ENCODE results near the gene AJM1. TPM values are rescaled to one million over a fixed set of nuclear protein-coding genes. Genes with fewer than 3 reads are reported as not detected.
A peak's percentile ranks its signal among the peaks of the same experiment; 100 is the strongest.
"Not testable (repeated sequence)": the region's sequence is repeated elsewhere in the genome, so short reads cannot be mapped to it uniquely, and the experiment has no call there.

AJM1 gene
- total RNA-seq, 4 donors from 2014 or later = 1.4 to 2.9 (median 1.6) TPM

DNA sequence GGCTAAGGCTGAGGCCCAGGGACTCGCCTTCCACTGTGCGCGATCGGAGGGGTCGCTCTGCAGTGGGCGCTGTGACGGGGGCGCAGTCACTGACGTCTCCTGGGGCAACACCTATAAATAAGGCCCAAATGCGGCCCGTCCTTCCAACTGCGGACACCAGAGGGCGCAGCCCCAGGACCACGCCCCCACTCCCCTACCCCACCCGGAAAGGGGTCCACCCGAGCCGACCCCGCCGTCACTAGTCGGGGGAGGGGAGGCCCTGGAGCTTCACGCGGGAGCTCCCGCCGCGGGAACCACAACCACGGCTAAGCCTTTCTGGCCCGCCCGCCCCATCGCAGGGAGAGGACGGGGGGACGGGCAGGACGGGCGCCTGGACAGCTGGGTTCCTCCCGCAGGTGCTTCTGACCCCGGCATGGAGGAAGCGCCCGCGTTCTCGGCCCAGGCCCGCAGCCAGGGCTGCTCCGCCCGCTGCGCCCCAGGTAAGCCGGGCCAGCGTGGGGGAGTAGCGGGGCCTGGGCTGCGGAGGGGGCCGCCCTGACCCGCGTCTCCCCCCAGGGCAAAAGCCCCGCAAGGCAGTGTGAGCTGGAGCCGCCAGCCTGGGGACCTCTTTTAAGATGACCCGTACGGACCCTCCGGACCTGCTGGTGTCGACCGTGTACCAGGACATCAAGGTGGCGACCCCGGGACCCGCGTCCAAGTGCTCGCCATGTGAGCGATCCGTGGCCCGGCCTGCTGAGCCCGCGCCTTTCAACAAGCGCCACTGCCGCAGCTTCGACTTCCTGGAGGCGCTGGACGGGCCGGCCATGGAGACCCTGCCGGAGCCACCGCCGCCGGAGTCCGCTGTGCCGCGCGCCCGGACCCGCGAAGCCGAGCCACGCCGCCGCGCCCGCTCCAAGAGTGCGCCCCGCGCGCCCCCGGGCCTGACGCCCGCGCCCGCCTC, 1.8 kb downstream of the AJM1 start:
- DNase-seq (ENCODE audit: low spot score in 2 of 2); intact Hi-C loops (cut with DNase I; ENCODE audit: low total_unique reads); H3K4me3 ChIP-seq (ENCODE audit: low read depth, poor library complexity, severe bottlenecking): not testable (repeated sequence)
- 0 to 5% methylated on average over 7 to 25 of the region's 99 CpGs for WGBS, 2 donors
- TF ChIP-seq CTCF (IDR thresholded peaks at IDR 0.05) = peak in 1 of 3 donors; percentile 13

GRCh38 chr9:136844761-136845464, 2.6 kb downstream of the AJM1 start:
- 9 to 22% methylated on average over 21 to 26 of the region's 88 CpGs for WGBS, 2 donors
- intact Hi-C loops (cut with DNase I; ENCODE audit: low total_unique reads) = no loop called here
- TF ChIP-seq CTCF (IDR thresholded peaks at IDR 0.05) = no peak
- no peak for TF ChIP-seq POLR2A (IDR thresholded peaks at IDR 0.05)
- no peak overlapping the region for H3K4me3 ChIP-seq (ENCODE audit: low read depth, poor library complexity, severe bottlenecking)
- DNase-seq (ENCODE audit: low spot score in 2 of 2) = no peak

GRCh38 chr9:136845465-136846260, 3.4 kb downstream of the AJM1 start:
- no peak overlapping the region for H3K4me3 ChIP-seq (ENCODE audit: low read depth, poor library complexity, severe bottlenecking)
- DNase-seq (ENCODE audit: low spot score in 2 of 2) = no peak
- intact Hi-C loops (cut with DNase I; ENCODE audit: low total_unique reads) = no loop called here
- 16 to 28% methylated on average over 19 to 31 of the region's 102 CpGs for WGBS, 2 donors
- no peak for TF ChIP-seq CTCF (IDR thresholded peaks at IDR 0.05)

- intact Hi-C loops (cut with DNase I; ENCODE audit: low total_unique reads) = no loop called here
- 3% methylated on average over 37 of the region's 98 CpGs; no CpG with 5 or more reads in 1 of the 2 donors for WGBS, 2 donors
- no peak for TF ChIP-seq POLR2A (IDR thresholded peaks at IDR 0.05)
- TF ChIP-seq CTCF (IDR thresholded peaks at IDR 0.05) = no peak
- no peak for DNase-seq (ENCODE audit: low spot score in 2 of 2)
- no peak overlapping the region for H3K4me3 ChIP-seq (ENCODE audit: low read depth, poor library complexity, severe bottlenecking)
These were observed 4.3 kb downstream of the AJM1 start for GRCh38 chr9:136846376-136847087.
